DMS114 treated with DMSO at 0.1 percent for 48 hours (cell line): ENCODE measurements around the gene KCNH1.
"Not testable (repeated sequence)": the region's sequence is repeated elsewhere in the genome, so short reads cannot be mapped to it uniquely, and the experiment has no call there.

Source experiments
- DNase-seq: peaks from one replicate; lab custom pipeline; 2025; ENCODE audit not compliant: unreplicated experiment; lab: John Stamatoyannopoulos, UW

The KCNH1 gene

GRCh38 chr1:211013346-211014240 is 120.4 kb downstream of the KCNH1 start:
- DNase-seq, result no peak

GRCh38 chr1:211011128-211011527 is 122.8 kb downstream of the KCNH1 start:
- DNase-seq, result not testable (repeated sequence)

- no peak for DNase-seq
Measured at GRCh38 chr1:211009944-211010343, 124.0 kb downstream of the KCNH1 start.

GRCh38 chr1:211007830-211008229 is 126.1 kb downstream of the KCNH1 start:
- DNase-seq, result no peak

GRCh38 chr1:210995931-210996330 is 138.0 kb downstream of the KCNH1 start:
- not testable (repeated sequence) for DNase-seq

- DNase-seq, result no peak
Measured at GRCh38 chr1:210992837-210993236, 141.1 kb downstream of the KCNH1 start.

- no peak for DNase-seq
Measured at GRCh38 chr1:210989905-210990304, 144.0 kb downstream of the KCNH1 start.

GRCh38 chr1:210981490-210981889 is 152.5 kb downstream of the KCNH1 start:
- DNase-seq, result no peak

GRCh38 chr1:210980082-210980481 is 153.9 kb downstream of the KCNH1 start:
- no peak for DNase-seq

- DNase-seq, result no peak
Measured at GRCh38 chr1:210978974-210979354, 155.0 kb downstream of the KCNH1 start.

GRCh38 chr1:210978316-210978973 is 155.5 kb downstream of the KCNH1 start:
- DNase-seq, result no peak

GRCh38 chr1:210951279-210951678 is 182.7 kb downstream of the KCNH1 start:
- DNase-seq, result no peak

- DNase-seq, result not testable (repeated sequence)
Measured at GRCh38 chr1:210949940-210950546, 183.9 kb downstream of the KCNH1 start.

- no peak for DNase-seq
Measured at GRCh38 chr1:210949489-210949888, 184.5 kb downstream of the KCNH1 start.

- no peak for DNase-seq
Measured at GRCh38 chr1:210949039-210949438, 184.9 kb downstream of the KCNH1 start.

- no peak for DNase-seq
Measured at GRCh38 chr1:210944252-210944651, 189.7 kb downstream of the KCNH1 start.

GRCh38 chr1:210942513-210942912 is 191.4 kb downstream of the KCNH1 start:
- DNase-seq, result no peak

GRCh38 chr1:210940081-210940617 is 193.8 kb downstream of the KCNH1 start:
- DNase-seq, result no peak

GRCh38 chr1:210938416-210938925 is 195.5 kb downstream of the KCNH1 start:
- DNase-seq, result no peak

GRCh38 chr1:210937846-210938245 is 196.1 kb downstream of the KCNH1 start:
- DNase-seq, result no peak

- no peak for DNase-seq
Measured at GRCh38 chr1:210935905-210936304, 198.0 kb downstream of the KCNH1 start.
